ENCODE data around the gene PTBP2.

PTBP2 gene

DNA sequence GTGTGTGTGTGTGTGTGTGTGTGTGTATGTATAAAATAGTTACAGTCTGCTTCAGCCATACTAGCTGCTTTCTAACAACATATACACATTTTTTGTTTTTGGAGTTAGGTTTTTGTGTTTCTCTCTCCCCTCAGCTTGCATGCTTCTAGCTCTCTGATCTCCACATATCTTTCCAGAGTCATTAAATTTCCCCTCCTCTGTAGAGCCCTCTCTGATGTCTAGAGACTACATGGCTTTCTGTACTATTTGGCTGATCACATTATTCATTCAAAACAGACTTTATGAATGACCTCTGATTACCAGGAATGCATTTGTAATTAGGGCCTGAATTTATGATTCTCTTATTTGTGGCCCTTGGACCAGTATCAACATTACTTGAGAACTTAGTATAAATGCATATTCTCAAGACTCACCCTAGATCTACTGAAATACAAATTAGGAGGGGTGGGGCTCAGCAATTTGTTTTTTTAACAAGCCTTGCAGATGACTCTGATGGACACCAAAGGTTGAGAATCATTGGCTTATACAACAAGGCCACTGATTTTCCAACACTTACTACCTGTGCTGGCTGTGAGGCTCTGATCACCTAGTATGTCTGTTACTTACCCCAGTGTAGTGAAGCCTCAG is 104.5 kb downstream of the PTBP2 start:
- no peak for DNase-seq

DNA sequence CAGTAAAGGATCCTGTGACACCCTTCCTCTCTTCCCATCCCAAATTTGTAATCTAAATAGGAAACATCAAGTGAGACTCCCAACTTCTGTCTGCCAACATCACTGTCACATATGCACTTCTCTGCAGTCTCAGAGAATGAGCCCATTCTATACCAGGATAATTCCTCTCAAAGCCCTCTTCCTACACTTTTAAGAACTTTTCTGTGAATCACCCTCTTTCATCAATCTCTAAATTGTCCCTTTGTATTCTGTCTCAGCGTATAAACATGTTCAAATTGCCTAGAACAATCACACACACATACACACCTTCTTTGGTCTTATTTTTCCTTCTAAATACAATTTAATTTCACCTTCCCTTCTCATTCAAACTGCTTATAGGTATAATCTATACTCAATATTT is 111.8 kb downstream of the PTBP2 start:
- DNase-seq = no peak

DNA sequence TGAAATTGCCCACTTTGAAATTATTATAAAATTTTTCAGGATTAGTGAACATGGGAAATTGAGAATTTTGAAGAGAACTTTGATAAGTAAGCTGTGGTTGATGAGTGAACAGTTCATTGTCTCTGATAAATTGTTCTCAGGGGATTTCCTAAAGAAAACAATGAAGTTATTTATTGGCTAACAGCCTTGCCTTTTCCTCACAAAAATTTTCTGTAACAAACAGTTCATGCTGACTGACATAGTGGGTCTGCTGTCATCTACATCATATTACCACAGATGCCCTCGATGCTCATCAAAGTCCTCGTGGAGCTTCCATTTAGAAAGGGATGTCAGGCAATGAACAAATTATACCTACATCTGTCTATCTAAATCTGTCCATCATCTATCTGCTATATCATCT is 113.4 kb downstream of the PTBP2 start:
- no peak for DNase-seq

DNA sequence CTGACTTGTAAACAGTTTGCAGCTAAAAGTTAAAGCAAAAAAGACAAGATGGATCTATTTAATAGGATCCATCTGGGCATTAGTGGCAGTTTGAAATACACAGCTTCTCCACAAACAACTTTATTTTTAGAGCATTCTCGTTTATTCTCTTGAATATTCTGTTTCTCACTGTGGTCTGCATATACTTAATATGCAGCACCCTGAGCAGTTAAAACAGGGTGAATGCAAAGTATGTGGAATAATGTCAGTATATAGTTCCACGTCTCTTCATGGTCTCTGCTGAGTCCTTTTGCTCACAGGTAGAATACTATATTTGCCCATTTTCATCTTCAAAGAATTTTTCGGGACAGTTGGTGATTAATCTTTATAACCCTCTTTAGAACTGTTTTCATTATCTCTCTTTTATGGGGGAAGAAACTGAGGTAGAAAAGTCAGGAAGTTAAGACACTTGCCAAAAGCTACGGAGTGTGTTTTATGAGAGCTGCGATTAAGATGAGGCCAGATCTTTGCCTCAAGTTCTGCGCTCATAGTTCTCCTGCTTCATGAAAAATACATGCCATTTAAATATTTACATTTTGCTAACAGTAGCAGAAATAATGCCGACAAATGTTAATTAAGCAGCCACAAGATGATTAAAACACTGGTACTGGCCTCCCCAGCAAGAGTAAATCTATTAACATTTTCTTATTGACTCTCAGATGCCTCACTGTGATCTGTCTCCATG is 115.6 kb downstream of the PTBP2 start:
- DNase-seq = no peak

DNA sequence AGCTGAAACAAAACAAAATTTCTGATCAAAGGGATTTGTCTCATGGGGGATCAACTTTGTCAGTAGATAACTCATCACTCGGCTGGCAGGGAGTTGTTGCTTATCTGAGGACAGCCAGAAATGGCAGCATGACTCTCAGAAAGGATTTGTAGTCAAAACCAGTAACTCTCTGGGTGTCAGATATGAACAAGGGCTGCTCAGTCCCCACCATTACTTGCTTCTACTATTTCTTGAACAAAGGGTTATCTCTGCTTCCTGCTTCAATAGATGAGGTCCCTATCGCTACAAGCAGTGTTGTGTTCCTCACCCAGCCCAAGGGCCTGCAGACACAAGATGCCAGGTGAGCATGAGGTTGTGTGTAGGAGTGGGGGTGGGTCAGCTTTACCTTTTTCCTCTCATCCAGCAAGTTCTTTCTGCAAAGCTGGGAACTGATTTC is 116.2 kb downstream of the PTBP2 start:
- DNase-seq = no peak

DNA sequence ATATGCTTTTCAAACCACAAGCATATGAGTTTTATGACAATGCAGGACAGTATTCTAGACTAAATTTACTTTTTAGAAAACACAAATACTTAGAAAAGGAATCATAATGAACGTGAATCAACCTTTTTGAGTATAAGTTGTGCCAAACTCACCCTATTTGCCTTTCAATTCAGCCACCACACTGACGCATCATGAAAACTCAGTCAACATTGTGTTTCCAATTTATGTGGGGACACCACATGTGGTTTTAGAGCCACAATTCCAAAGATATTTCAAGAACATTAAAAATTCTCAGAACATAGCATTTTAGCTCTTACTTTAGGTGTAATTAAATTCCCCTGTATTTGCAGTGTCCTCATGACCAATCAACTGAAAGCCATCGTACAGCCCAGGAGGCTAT is 118.8 kb downstream of the PTBP2 start:
- peak; percentile 43 for DNase-seq

DNA sequence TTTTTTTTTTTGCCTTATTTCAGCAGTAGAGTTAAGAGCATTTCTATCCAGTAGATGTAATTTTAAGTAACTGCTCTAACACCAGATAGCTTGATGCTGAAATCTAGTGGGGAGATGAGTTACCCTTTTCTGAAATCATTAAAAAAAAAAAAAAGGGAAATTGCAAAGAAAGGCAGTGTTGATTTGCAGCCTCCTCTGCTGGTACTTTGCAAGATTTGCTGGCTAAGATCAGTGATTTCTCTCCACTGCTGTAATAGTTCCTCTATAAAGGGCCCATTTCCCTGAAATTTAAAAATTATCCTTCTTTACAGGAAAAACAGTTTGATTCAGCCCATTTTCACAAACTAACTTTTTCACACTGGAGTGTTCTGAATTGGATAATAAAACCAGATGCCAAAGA is 120.6 kb downstream of the PTBP2 start:
- no peak for DNase-seq

DNA sequence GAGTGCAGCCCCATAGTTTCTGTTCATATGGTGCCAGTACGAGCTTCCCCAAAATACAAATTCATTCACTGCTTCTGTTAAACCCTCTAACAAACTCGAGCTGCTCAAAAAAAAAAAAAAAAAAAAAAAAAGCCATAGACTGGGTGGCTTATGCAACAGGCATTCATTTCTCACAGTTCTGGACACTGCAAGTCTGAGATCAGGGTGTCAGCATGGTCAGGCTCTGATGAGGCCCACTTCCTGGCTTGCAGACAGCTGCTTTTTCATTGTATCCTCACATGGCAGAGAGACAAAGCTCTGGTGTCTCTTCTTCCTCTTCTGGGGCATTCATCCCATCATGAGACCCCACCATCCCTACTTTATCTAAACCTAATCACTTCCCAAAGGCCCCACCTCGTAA is 121.6 kb downstream of the PTBP2 start:
- peak; percentile 66 for DNase-seq

DNA sequence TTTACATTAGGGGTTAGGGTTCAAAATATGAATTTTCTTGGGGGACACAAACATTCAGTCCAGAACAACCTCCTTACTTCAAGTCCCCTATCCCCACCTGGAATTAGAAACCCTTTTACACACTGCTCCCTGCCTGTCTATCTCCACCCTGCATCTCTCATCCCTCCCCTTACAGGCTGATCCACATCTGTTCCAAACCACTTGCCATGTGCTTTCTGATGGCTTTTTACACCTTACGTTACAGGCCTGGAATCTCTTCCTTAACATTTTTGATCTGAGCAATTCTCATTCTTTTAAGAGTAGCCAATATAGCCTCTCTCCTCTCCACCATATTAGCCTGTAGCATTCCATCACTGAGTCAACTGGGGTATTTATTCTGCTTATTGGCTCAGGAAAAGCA is 122.0 kb downstream of the PTBP2 start:
- DNase-seq = peak; percentile 20

DNA sequence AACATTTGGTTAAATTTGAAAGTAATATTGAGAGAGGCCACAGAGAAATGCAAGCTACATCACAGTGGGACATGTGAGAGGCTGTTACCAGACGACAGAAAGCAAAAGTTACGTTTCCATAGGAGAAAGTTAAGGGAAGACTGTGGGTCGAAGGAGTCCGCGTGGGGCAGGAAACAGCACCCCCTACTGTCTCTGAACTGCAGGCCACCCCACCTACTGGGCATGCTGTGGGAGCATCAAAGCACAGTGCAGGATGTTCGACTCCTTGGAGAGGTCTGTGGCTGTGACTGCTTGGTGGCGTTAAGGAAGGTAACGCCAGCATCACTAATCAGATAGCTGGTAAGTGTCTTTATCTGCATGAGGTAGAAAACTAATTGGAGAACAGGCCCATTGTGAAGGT is 123.9 kb downstream of the PTBP2 start:
- no peak for DNase-seq

DNA sequence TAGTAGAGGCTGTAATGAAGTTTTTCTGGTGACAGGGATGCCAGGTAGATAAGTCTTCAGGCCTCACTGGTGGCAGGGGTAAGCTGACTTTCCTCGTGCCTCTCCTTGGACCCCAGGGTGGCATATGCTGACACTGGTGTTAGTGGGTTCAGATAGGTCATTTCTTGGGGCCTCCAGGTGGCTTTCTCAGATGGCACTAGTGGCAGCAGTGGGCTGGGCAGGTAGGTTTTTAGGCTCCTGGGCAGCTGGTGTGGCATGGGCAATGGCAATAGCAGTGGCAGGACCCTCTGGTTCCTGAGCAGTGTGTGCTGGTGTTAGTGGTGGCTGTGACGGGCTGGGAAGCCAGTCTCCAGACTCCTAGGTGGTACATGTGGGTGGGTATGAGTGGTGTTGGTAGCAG is 140.3 kb downstream of the PTBP2 start:
- no peak for DNase-seq

DNA sequence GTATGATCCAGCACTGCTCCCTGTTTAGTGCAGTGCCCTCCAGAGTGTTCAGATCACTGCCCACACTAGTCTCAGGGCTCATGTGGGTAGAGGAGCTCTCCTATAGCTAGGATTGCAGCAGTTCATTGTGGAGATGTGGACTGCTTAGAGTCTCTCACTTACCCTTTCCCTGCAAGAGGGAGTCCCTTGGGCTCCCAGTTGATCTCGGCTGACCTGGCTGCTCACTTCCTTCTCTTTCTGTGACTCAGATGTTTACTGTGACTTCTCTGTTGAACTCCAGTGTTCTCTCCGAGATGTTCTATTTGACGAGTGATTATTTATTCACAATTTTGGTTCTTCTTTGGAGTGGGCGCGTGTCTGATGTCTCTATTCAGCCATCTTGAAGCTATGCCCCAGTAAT is 141.9 kb downstream of the PTBP2 start:
- no peak for DNase-seq

All from fibroblast of upper back skin (primary cell).